ENCODE measurements around the gene MYO10. TPM values are rescaled to one million over a fixed set of nuclear protein-coding genes. Genes with fewer than 3 reads are reported as not detected.
A peak's percentile ranks its signal among the peaks of the same experiment; 100 is the strongest.

MYO10 gene
- total RNA-seq, 2 experiments from 2014 or later, result not detected

GRCh38 chr5:16934677-16935153 lies 1.4 kb downstream of the MYO10 start:
- no peaks in the 10 kb centered on the region for H3K36me3 Mint-ChIP-seq (ENCODE audit: low read depth)
- H3K27me3 Mint-ChIP-seq, result peaks cover 82% of the 10 kb centered on the region
- peaks cover 19% of the 10 kb centered on the region for H3K4me1 ChIP-seq (ENCODE audit: insufficient read depth, low read length)
- CTCF ChIA-PET, result no interaction called here
- TF ChIP-seq CTCF (IDR thresholded peaks at IDR 0.05), result no peak
- peaks cover 0 to 14% of the 10 kb centered on the region in 2 experiments for H3K9me3 ChIP-seq (ENCODE audit: control insufficient read depth in 1 of 2, insufficient read depth in 1 of 2, low read length in 2 of 2)
- H3K27ac ChIP-seq (ENCODE audit: low read depth in 1 of 2, low read length in 2 of 2), result no peak overlapping the region
- no peak overlapping the region for H3K27ac Mint-ChIP-seq
- H3K9me3 Mint-ChIP-seq, result no peaks in the 10 kb centered on the region
- intact Hi-C loops (cut with DNase I, micrococcal nuclease), result no loop called here
- DNase-seq (no peak), ATAC-seq (ENCODE audit: poor library complexity) (no peak)
- H3K4me3 ChIP-seq (ENCODE audit: low read length), result no peak overlapping the region
- peaks cover 31% of the 10 kb centered on the region for H3K4me1 Mint-ChIP-seq (ENCODE audit: low read depth)
- H3K36me3 ChIP-seq (ENCODE audit: insufficient read depth, low read length), result no peaks in the 10 kb centered on the region
- H3K4me3 Mint-ChIP-seq, result peak overlapping the region; percentile 56
- H3K27me3 ChIP-seq (ENCODE audit: control insufficient read depth in 1 of 2, insufficient read depth in 2 of 2, low read length in 2 of 2), result peaks cover 36 to 60% of the 10 kb centered on the region in 2 experiments
- POLR2A ChIA-PET, result no interaction called here

- peak overlapping the region; percentile 37 for H3K4me3 Mint-ChIP-seq
These were observed 2.0 kb downstream of the MYO10 start for GRCh38 chr5:16934123-16934522.

GRCh38 chr5:16933337-16933736 lies 2.8 kb downstream of the MYO10 start:
- peaks cover 0 to 21% of the 10 kb centered on the region in 2 experiments for H3K9me3 ChIP-seq (ENCODE audit: control insufficient read depth in 1 of 2, insufficient read depth in 1 of 2, low read length in 2 of 2)
- Mint-ChIP-seq H3K27ac (no peak overlapping the region), H3K4me1 (ENCODE audit: low read depth) (peaks cover 31% of the 10 kb centered on the region), H3K4me3 (no peak overlapping the region), H3K36me3 (ENCODE audit: low read depth) (no peaks in the 10 kb centered on the region), H3K9me3 (no peaks in the 10 kb centered on the region), H3K27me3 (peaks cover 80% of the 10 kb centered on the region)
- TF ChIP-seq CTCF (IDR thresholded peaks at IDR 0.05), result no peak
- ChIA-PET CTCF (no interaction called here), POLR2A (no interaction called here)
- intact Hi-C loops (cut with DNase I, micrococcal nuclease), result no loop called here
- H3K27me3 ChIP-seq (ENCODE audit: control insufficient read depth in 1 of 2, insufficient read depth in 2 of 2, low read length in 2 of 2), result peaks cover 36 to 55% of the 10 kb centered on the region in 2 experiments
- H3K27ac ChIP-seq (ENCODE audit: low read depth in 1 of 2, low read length in 2 of 2), result no peak overlapping the region
- H3K36me3 ChIP-seq (ENCODE audit: insufficient read depth, low read length), result no peaks in the 10 kb centered on the region
- H3K4me3 ChIP-seq (ENCODE audit: low read length), result no peak overlapping the region
- H3K4me1 ChIP-seq (ENCODE audit: insufficient read depth, low read length), result peaks cover 19% of the 10 kb centered on the region
- ATAC-seq (ENCODE audit: poor library complexity) (no peak), DNase-seq (no peak)

More at GRCh38 chr5:16934123-16934522, 2.0 kb downstream of the MYO10 start:
- CTCF ChIA-PET, result no interaction called here
- no peak for ATAC-seq (ENCODE audit: poor library complexity)
- Histone ChIP-seq H3K9me3 (ENCODE audit: control insufficient read depth in 1 of 2, insufficient read depth in 1 of 2, low read length in 2 of 2) (peaks cover 0 to 14% of the 10 kb centered on the region in 2 experiments), H3K4me1 (ENCODE audit: insufficient read depth, low read length) (peaks cover 19% of the 10 kb centered on the region), H3K36me3 (ENCODE audit: insufficient read depth, low read length) (no peaks in the 10 kb centered on the region), H3K27me3 (ENCODE audit: control insufficient read depth in 1 of 2, insufficient read depth in 2 of 2, low read length in 2 of 2) (peaks cover 36 to 60% of the 10 kb centered on the region in 2 experiments), H3K27ac (ENCODE audit: low read depth in 1 of 2, low read length in 2 of 2) (no peak overlapping the region), H3K4me3 (ENCODE audit: low read length) (no peak overlapping the region)
- H3K9me3 Mint-ChIP-seq, result no peaks in the 10 kb centered on the region
- H3K27me3 Mint-ChIP-seq, result peaks cover 86% of the 10 kb centered on the region
- TF ChIP-seq CTCF (IDR thresholded peaks at IDR 0.05), result no peak
- DNase-seq, result peak in 3 of 14 experiments; percentile 27 to 34 (median 34)
- H3K4me1 Mint-ChIP-seq (ENCODE audit: low read depth), result peaks cover 31% of the 10 kb centered on the region
- POLR2A ChIA-PET, result no interaction called here
- no peaks in the 10 kb centered on the region for H3K36me3 Mint-ChIP-seq (ENCODE audit: low read depth)
- no peak overlapping the region for H3K27ac Mint-ChIP-seq
- intact Hi-C loops (cut with DNase I, micrococcal nuclease), result no loop called here

Measured in CD4-positive, alpha-beta T cell (primary cell).